WERI-Rb-1 (cell line): ENCODE measurements around the gene LSM11.

ENCODE experiments used
- DNase-seq: peaks from one replicate; pipeline ENCODE4 v3.0.0-alpha.2; 2020
- H3K27ac ChIP-seq: fragments of 250-450 bp; sonication (Bioruptor Pico); 2 replicates; pipeline ENCODE4 v1.5.1; 2020; ENCODE audit warnings: mild to moderate bottlenecking, moderate library complexity
- H3K27me3 ChIP-seq: fragments of 250-450 bp; sonication (Bioruptor Pico); 2 replicates; pipeline ENCODE4 v1.5.1; 2021; ENCODE audit warnings: mild to moderate bottlenecking, low read depth, moderate library complexity; ENCODE audit not compliant: insufficient read depth, severe bottlenecking
- H3K36me3 ChIP-seq: fragments of 250-450 bp; sonication (Bioruptor Pico); 2 replicates; pipeline ENCODE4 v1.5.1; 2020; ENCODE audit warnings: mild to moderate bottlenecking, moderate library complexity
- H3K4me3 ChIP-seq: 2 replicates; pipeline ENCODE4 v1.5.1; 2011; ENCODE audit warnings: low read depth, mild to moderate bottlenecking, control low read depth, low read length
- H3K9me3 ChIP-seq: fragments of 250-450 bp; sonication (Bioruptor Pico); 2 replicates; pipeline ENCODE4 v1.5.1; 2021; ENCODE audit warnings: mild to moderate bottlenecking, moderate library complexity; ENCODE audit not compliant: severe bottlenecking
- CTCF ChIP-seq: IDR thresholded peaks from 2 replicates; pipeline ENCODE4 v1.5.1; 2011; ENCODE audit warnings: low read depth, mild to moderate bottlenecking, control low read depth, inconsistent platforms, low read length

Gene LSM11

DNA sequence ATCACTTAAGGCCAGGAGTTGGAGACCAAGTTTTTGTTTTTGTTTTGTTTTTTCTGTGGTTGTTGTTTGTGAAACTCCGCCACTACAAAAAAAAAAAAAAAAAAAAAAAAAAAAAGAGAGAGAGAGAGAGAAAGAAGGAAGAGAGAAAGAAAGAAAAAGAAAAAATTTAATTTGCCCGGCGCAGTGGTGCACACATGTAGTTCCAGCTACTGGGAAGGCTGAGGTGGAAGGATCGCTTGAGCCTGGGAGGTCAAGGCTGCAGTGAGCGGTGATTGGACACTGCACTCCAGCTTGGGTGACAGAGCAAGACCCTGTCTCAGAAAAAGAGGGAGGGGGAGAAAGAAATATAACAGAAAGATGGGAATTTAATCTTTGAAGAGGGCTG, 11.4 kb upstream of the LSM11 start:
- no peak for DNase-seq
- TF ChIP-seq CTCF = no peak
- Histone ChIP-seq H3K27me3 (no peaks in the 10 kb centered on the region), H3K36me3 (peaks cover 16% of the 10 kb centered on the region), H3K27ac (peak overlapping the region; percentile 77; the same call in 1 of the 2 replicates), H3K9me3 (no peaks in the 10 kb centered on the region), H3K4me3 (peak overlapping the region; percentile 65)

- H3K9me3 ChIP-seq = no peaks in the 10 kb centered on the region
- H3K27ac ChIP-seq = no peak overlapping the region
- no peak for DNase-seq
- peaks cover 17% of the 10 kb centered on the region for H3K36me3 ChIP-seq
- H3K27me3 ChIP-seq = no peaks in the 10 kb centered on the region
- no peak for TF ChIP-seq CTCF
- H3K4me3 ChIP-seq = no peak overlapping the region
Observed at GRCh38 chr5:157732596-157733262, 10.8 kb upstream of the LSM11 start.

GRCh38 chr5:157734436-157734835, 9.1 kb upstream of the LSM11 start:
- H3K36me3 ChIP-seq = peaks cover 22% of the 10 kb centered on the region
- no peaks in the 10 kb centered on the region for H3K27me3 ChIP-seq
- H3K27ac ChIP-seq = no peak overlapping the region
- DNase-seq = no peak
- no peak for TF ChIP-seq CTCF
- no peak overlapping the region for H3K4me3 ChIP-seq
- no peaks in the 10 kb centered on the region for H3K9me3 ChIP-seq

DNA sequence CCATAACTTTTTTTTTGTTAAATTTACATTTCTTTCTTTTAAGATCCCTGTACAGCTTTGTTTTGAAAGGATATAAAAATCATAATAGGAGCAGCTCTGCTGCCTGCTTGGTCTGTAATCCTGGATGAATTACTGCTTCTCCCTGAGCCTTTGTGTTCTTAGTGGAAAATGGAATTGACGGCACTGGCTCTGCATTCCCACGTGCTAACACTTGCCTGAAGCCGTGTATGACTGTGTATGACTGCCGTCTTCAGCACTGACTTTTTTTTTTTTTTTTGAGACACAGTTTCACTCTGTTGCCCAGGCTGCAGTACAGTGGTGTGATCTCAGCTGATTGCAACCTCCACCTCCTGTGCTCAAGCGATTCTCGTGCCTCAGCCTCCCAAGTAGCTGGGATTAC, 7.5 kb upstream of the LSM11 start:
- Histone ChIP-seq H3K4me3 (no peak overlapping the region), H3K27me3 (no peaks in the 10 kb centered on the region), H3K36me3 (peaks cover 25% of the 10 kb centered on the region), H3K9me3 (no peaks in the 10 kb centered on the region), H3K27ac (no peak overlapping the region)
- DNase-seq = no peak
- TF ChIP-seq CTCF = no peak

- Histone ChIP-seq H3K9me3 (no peaks in the 10 kb centered on the region), H3K27me3 (no peaks in the 10 kb centered on the region), H3K36me3 (peaks cover 18% of the 10 kb centered on the region), H3K27ac (no peak overlapping the region), H3K4me3 (no peak overlapping the region)
- DNase-seq = no peak
- no peak for TF ChIP-seq CTCF
Observed at GRCh38 chr5:157739388-157740228, 3.9 kb upstream of the LSM11 start.
